OCI-LY1 (cell line): ENCODE results near the gene CDH3.

Experiments used
- EZH2 ChIP-seq: fragments of 200-600 bp; sonication (generic), shearing (Covaris generic); IDR thresholded peaks from 2 replicates; pipeline ENCODE4 v1.8.0; 2017; ENCODE audit warnings: borderline replicate concordance, mixed run types, mild to moderate bottlenecking, antibody characterized with exemption, low read length, moderate library complexity, mixed read lengths
- TF ChIP-seq, protein P1 (sequence below): fragments of 200-600 bp; sonication (generic), shearing (Covaris generic); IDR thresholded peaks from 2 replicates; pipeline ENCODE4 v1.5.1; 2017; ENCODE audit warnings: mild to moderate bottlenecking, antibody characterized with exemption, low read length, moderate library complexity, mixed read lengths

DNA sequence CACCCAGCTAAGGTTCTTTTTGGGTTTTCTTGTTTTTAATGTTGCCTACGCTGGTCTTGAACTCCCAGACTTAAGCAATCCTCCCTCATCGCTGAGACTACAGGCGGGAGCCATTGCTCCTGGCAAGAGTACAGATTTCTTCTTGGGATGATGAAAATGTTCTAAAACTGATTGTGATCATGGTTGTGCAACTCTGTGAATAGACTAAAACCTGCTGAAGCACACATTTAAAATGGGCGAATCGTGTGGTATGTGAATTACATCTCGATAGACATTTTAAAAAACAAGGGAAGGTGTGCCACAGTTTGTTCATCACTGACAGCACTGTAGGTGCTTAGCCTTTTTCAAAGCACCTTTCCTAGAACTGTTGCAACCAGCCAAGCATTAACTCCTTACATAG is 48.8 kb upstream of the CDH3 start:
- TF ChIP-seq, protein P1, sequence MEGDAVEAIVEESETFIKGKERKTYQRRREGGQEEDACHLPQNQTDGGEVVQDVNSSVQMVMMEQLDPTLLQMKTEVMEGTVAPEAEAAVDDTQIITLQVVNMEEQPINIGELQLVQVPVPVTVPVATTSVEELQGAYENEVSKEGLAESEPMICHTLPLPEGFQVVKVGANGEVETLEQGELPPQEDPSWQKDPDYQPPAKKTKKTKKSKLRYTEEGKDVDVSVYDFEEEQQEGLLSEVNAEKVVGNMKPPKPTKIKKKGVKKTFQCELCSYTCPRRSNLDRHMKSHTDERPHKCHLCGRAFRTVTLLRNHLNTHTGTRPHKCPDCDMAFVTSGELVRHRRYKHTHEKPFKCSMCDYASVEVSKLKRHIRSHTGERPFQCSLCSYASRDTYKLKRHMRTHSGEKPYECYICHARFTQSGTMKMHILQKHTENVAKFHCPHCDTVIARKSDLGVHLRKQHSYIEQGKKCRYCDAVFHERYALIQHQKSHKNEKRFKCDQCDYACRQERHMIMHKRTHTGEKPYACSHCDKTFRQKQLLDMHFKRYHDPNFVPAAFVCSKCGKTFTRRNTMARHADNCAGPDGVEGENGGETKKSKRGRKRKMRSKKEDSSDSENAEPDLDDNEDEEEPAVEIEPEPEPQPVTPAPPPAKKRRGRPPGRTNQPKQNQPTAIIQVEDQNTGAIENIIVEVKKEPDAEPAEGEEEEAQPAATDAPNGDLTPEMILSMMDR: no peak
- no peak for TF ChIP-seq EZH2
